GM18520 (cell line): Measurements from ENCODE around the gene NECAB2.

Source experiments
- ATAC-seq: cut with Tn5 transposase; IDR thresholded peaks from one replicate; pipeline ENCODE4 v1.9.1; 2021; ENCODE audit not compliant: unreplicated experiment

The NECAB2 gene

DNA sequence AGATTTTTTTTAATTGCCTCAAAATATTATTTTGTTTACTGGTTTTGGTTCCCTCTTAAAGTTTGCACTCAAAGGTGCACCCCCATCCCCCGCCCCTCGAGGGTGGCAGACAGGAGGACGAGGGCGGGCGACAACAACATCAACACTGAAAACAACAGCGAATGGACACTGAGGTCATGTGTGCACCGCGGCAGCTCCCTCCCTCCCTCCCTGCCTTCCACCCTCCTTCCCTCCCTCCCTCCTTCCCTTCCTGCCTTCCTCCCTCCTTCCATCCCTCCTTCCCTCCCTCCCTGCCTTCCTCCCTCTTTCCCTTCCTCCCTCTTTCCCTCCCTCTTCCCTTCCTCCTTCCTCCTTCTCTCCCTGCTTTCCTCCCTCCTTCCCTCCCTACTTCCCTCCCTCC, 16.5 kb upstream of the NECAB2 start:
- ATAC-seq, result no peak

GRCh38 chr16:83952587-83952939, 15.5 kb upstream of the NECAB2 start:
- no peak for ATAC-seq

DNA sequence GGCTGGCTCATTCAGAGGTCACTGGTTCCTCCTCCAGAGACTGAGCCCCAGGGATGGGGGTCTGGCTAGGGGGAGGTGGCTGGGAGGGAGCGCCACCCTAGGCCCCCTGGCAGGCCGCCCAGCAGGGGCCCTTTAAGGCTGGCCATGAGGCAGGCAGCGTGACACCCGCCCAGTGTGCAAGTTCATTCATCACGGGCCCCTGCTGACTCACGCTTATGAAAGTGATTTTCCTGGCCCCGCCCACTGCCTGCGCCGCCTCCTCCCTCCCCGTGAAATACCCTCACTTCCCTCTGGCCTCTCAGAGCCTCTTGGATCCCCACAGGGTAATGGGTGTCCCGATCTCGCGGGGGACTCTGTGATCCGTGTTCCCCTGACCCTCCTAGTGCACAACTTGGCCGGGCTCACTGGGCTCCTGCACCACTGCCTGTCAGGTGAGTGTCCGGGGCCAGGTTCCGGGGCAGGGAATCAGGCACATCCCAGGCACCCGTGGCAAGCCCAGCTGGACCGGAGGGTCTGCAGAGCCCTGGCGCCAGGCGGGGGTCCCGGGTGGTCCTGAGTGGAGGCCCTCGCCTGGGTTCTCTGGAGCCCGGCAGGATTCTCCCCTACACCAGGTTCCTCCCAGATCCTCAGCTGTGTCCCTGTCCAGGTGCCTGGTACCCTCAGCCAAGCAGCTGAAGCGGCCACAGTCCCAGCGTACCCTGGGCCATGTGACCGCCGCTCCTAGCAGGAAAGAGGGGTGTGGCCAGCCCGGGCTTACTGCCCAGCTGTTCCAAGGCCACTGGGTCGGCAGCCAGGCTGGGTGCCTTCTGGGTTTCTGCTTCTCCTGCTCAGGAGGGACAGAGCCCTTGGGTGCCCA, 14.9 kb upstream of the NECAB2 start, which contains the start of gene OSGIN1:
Gene OSGIN1, plus strand, starts transcription at position 301 of the 856 bp plus-strand sequence. CDS start 4,432 bp downstream, outside the sequence.
- ATAC-seq, result peak; percentile 44

DNA sequence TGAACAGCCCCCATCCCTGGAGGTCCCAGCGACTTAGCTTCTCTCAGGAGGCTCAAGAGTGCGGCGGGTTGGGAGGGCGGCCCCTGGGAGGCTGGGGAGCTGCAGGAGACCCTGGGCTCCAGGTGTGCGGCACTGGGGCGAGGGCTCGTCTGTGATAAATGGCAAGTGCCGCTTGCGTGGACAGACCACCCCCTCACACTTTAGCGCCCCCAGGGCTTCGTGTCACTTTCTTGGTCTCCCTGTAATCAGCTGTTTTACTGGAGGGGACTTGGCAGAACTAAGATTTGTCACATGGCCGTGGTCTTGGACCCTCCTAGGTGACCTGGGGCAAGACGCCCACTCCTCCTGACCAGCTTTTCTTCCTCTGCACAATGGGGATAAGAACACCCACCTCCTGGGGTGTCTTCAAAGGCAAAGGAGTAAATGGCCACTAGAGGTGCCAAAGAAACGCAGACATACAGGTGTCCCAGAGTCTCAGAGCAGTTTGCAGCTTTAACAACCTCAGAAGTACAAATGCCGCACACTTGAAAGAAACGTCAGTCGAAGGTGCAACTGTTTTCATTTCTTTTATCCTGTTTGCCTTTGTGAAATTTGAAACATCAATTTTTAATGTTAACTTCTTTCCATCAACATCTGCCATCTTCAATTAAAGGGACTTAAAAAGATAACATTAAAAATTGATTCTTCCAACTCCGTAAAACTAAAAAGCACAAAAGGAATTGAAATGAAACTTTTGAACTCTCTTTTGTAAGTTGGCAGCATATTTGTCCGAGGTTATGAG, 14.1 kb upstream of the NECAB2 start:
- no peak for ATAC-seq

- no peak for ATAC-seq
Measured at GRCh38 chr16:83954577-83955016, 13.4 kb upstream of the NECAB2 start.

- no peak for ATAC-seq
Measured at GRCh38 chr16:83955218-83956130, 12.6 kb upstream of the NECAB2 start.

- no peak for ATAC-seq
Measured at GRCh38 chr16:83956336-83957289, 11.4 kb upstream of the NECAB2 start.

- no peak for ATAC-seq
Measured at GRCh38 chr16:83957296-83957855, 10.7 kb upstream of the NECAB2 start.

DNA sequence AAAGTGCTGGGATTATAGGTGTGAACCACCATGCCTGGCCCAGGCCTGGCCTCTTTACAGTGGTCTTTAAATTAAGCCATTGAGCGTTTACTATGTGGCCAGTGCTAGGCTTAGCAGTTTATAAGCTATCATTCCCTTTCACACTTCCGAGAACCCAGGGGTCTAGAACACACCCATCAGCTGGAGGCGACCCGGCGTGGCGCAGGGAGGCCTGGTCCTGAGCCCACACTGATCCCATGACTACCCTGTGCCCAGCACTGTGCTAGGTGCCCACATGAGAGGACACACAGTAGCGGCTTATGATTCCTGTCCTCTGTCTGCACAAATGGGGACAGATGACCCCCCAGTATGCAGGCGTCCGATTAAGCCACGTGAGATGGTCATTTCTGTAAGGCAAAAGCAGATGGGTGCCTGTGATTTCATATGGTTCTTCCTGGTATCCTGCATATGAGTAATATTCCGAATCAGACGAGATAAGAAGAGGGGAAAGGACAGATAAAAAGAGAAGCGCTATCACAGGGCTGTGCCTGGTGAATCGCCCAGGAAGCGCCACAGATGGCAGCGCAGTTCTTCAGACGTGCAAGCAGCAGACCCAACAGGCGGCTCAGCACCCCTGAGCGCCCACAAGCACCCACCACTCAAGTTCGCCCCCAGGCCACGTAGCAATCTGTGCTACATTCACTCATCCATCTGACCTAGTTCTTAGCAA, 9.8 kb upstream of the NECAB2 start:
- ATAC-seq, result no peak

GRCh38 chr16:83958846-83959565, 9.0 kb upstream of the NECAB2 start:
- no peak for ATAC-seq

DNA sequence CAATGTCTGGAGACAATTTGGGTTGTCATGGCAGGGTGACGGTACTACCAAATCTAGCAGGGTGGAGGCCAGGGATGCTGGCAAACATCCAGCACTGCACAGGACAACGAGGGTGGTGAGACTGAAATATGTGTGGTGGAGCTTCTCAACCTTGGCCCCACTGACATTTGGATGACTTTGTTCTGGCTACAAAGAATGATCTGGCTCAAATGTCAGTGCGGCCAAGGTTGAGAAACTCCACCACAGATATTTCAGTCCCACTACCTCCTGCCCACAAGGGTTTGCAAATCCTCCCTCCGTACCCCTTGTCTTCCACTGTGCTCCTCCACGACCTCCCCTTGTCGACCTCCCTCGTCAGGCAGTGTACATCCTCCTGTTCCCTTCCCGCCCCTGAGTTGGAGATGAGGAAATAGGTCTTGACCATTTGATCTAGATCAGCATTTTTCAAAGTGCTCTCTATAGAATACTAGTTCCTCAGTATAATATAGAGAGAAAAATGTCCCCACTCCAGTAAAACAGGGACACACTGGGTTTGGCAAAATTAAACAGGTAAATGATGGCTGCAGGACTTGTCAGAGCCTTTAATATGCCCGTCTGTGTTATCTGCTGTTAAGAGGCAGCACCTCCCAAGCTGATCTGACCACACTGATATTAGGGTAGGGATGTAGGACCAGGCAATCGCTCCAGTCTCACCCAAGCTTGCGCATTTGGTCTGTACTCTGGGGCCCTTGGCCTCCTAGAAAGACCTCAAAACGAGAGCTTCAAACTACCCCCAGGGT, 8.2 kb upstream of the NECAB2 start:
- ATAC-seq, result no peak

- no peak for ATAC-seq
Measured at GRCh38 chr16:83960521-83961249, 7.4 kb upstream of the NECAB2 start.

- ATAC-seq, result no peak
Measured at GRCh38 chr16:83961591-83961990, 6.5 kb upstream of the NECAB2 start.

- no peak for ATAC-seq
Measured at GRCh38 chr16:83963277-83964119, 4.5 kb upstream of the NECAB2 start.

DNA sequence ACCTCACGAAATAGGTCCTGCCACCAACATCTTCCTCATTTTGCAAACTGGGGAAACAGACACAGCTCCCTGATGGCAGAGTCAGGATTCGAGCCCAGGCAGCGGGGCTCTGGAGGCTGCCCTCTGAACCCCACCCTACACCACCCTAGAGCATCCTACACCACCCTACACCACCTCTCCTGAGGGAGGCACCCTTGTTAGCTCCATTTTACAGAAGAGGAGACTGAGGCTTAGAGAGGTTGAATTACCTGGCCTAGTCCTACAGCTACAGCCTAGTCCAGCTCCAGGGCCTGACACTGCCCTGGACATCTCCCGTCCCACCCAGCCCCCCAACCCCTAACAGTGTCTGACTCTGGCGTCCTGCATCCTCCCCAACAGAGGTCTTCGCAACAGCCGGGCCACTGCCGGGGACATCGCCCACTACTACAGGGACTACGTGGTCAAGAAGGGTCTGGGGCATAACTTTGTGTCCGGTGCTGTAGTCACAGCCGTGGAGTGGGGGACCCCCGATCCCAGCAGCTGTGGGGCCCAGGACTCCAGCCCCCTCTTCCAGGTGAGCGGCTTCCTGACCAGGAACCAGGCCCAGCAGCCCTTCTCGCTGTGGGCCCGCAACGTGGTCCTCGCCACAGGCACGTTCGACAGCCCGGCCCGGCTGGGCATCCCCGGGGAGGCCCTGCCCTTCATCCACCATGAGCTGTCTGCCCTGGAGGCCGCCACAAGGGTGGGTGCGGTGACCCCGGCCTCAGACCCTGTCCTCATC, 3.2 kb upstream of the NECAB2 start:
- ATAC-seq, result no peak
